ENCODE measurements around the gene PAX4.
"Not testable (repeated sequence)": the region's sequence is repeated elsewhere in the genome, so short reads cannot be mapped to it uniquely, and the experiment has no call there.

The PAX4 gene

DNA sequence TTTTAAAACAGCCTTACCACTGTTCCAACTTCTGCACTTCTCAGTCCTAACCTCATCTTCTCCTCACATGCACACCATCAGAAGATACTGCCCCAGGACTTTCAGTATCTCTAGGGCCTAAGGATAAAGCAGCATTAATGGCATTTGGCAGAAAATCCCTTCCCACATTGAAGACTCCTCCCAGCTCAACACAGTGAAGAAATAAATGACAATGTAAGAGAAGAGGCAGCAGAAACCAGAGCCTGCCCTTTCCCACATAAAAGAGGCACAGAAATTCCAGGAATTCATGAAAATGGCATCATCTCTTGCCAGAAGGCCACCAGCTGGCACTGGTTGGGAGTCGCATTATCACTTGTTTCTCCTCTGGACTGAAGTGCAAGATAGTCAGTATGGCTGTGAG lies 36.2 kb downstream of the PAX4 start:
- H3K4me3 ChIP-seq (ENCODE audit: low read depth, low read length): no peak overlapping the region
- no peak for DNase-seq (ENCODE audit: low read depth)
- no peak for TF ChIP-seq CTCF (conservative IDR thresholded peaks at IDR 0.05; ENCODE audit: low read depth, low read length)

DNA sequence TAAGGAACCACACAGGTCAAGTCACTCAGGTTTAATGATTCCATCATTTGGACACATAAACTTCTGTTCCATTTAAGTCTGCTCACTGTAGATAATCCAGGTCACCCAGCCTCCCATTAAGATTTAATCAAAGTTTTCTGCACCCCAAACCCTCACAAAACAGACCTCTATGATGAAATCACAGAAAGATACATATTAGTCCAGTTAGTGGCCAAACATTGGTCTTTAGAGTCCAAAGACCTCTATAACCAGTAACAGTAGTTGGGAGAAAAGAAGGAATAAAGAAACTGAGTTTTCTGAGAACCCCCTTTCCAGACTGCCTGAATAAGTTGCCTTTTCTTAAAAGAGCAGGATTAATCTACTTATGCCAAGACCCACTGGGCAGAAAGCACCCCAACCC lies 37.3 kb downstream of the PAX4 start:
- no peak for DNase-seq (ENCODE audit: low read depth)
- no peak overlapping the region for H3K4me3 ChIP-seq (ENCODE audit: low read depth, low read length)
- TF ChIP-seq CTCF (conservative IDR thresholded peaks at IDR 0.05; ENCODE audit: low read depth, low read length): no peak

DNA sequence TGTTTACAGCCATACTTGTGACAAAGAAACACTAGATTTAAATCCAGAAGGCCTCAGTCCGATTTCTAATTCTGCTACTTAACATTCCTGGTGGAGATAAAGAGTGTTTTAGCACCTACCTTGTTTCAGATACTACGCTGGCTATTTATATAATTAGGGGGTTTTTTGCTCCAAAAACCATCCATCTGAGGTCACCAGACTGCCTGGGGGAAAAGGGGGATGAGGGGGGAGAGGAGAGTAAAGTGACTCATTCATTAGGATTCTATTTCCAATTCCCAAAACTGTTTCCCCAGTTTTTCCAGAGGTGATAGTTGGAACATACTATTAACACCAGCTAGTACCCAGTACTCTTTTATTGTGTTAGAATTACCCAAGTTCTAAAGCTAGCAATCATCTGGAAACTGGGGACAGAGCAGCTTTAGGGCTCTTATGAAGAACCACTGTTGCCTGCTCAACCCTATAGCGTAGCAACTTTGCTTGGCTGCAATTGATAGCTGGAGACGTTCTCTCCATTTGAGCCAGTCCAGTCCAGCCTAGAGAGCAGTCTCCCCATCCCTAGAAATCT lies 39.1 kb downstream of the PAX4 start:
- no peak overlapping the region for H3K4me3 ChIP-seq (ENCODE audit: low read depth, low read length)
- no peak for TF ChIP-seq CTCF (conservative IDR thresholded peaks at IDR 0.05; ENCODE audit: low read depth, low read length)
- DNase-seq (ENCODE audit: low read depth): no peak

GRCh38 chr7:127578036-127578684 lies 39.8 kb downstream of the PAX4 start:
- no peak overlapping the region for H3K4me3 ChIP-seq (ENCODE audit: low read depth, low read length)
- peak; percentile 33 for DNase-seq (ENCODE audit: low read depth)
- TF ChIP-seq CTCF (conservative IDR thresholded peaks at IDR 0.05; ENCODE audit: low read depth, low read length): peak; percentile 51

DNA sequence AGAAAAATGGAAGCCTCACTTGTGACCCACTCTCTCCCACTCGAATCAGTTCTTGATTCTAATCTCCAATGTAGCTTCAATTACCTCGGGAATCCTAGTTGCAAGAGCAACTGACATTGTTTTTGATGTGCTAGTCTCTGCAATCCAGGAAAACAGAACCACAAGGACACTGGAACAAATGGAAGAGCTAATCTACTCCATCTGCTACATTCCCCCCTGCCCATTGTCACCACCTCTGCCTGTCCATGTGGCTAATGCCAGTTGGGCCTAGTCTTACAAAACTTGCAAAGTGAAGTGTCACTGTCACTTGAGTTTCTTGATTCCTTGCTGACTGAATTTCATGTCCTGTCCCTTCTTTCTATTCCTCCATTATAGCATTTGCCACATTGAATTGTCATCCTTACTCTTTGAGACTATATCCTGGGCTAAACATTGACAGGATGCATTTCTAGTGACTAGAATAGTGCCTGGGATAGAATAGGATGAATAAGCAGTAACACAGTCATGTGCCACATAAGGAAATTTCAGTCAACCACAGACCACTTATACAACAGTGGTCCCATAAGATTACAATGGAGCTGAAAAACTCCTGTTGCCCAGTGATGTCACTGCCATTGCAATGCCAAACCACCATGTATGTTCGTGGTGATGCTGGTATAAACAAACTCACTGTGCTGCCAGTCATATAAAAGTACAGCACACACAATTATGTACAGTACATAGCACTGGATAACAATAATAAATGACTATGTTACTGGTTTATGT lies 46.0 kb downstream of the PAX4 start:
- DNase-seq (ENCODE audit: low read depth): no peak
- TF ChIP-seq CTCF (conservative IDR thresholded peaks at IDR 0.05; ENCODE audit: low read depth, low read length): no peak
- no peak overlapping the region for H3K4me3 ChIP-seq (ENCODE audit: low read depth, low read length)

- not testable (repeated sequence) for H3K4me3 ChIP-seq (ENCODE audit: low read depth, low read length); DNase-seq (ENCODE audit: low read depth)
Measured at GRCh38 chr7:127568034-127568433, 49.9 kb downstream of the PAX4 start.

- TF ChIP-seq CTCF (conservative IDR thresholded peaks at IDR 0.05; ENCODE audit: low read depth, low read length): no peak
Measured at GRCh38 chr7:127566242-127566641, 51.7 kb downstream of the PAX4 start.

More at GRCh38 chr7:127566242-127566641, 51.7 kb downstream of the PAX4 start:
- no peak overlapping the region for H3K4me3 ChIP-seq (ENCODE audit: low read depth, low read length)
- DNase-seq (ENCODE audit: low read depth): no peak

All from choroid plexus epithelial cell (primary cell).